Measurements from ENCODE around the gene TBX3.

DNA sequence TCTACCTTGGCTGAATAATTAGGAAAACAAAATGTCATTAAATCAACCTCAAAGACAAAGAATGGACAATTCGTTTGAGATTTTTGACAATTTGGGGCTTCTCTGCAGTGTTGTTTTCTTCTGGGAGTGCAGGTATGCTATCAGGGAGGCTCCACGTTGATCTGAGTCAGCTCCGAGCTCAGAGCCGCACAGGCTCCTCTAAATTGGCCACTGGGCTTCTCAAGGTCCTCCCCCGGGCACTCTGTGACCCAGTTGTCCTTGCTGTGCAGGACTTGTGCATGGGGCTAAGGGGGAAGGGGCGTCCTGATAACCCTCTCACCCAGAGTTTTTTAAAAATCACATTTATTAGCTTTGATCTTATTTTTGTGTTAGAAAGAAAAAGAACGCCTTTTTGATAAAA, 52.7 kb downstream of the TBX3 start:
- TF ChIP-seq POLR2A (IDR thresholded peaks at IDR 0.05) (no peak), CTCF (IDR thresholded peaks at IDR 0.05) (no peak)

Measured in testis (tissue), 2 donors.